Measurements from ENCODE around the gene KTI12. TPM values are rescaled to one million over a fixed set of nuclear protein-coding genes. Genes with fewer than 3 reads are reported as not detected.

Gene KTI12
- total and polyA plus RNA-seq, 2 donors (not counting 3 experiments of a cell fraction or from before 2014, with no cell fraction given), result 10.0 to 12.7 TPM

DNA sequence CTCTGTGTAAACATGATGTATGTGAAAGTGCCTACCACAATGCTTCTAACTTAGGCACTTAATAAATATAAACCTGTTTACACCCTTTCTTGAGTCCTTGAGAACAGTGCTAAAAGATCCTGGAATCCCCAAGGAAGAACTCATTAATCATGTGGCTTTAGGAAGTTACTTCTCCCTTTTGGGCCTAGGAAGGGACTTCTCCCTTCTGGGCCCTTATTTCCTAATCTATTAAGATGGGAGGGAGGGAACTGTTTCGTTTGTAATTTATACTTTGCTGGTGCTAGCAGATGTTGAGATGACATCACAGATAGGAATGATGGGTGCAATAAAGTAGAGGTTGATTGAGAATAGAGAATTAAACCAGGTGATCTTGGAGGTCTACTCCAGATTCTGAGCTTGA is 23.6 kb upstream of the KTI12 start:
- H3K27ac ChIP-seq (ENCODE audit: insufficient read depth, low read depth, low read length), result peak overlapping the region; percentile 59
- no peaks in the 10 kb centered on the region for H4K20me1 ChIP-seq (replicated peaks; ENCODE audit: control insufficient read depth, extremely low read depth, insufficient read depth, low read length)
- dilution Hi-C loops (cut with MboI; ENCODE audit: extremely low pct_ligation_motif_present, low sequenced_read_pairs) (no loop called here), intact Hi-C loops (cut with micrococcal nuclease) (loop anchor here (2.0 to 5.0 kb wide), 2 partner anchors 160 to 310 kb away; partner anchors contain the start of gene CC2D1B)
- no peaks in the 10 kb centered on the region for H3K27me3 ChIP-seq (ENCODE audit: control insufficient read depth in 2 of 2, insufficient read depth in 2 of 2, low read length in 2 of 2)
- DNase-seq (ENCODE audit: low read depth, low spot score) (no peak), FAIRE-seq (no peak)
- H3K4me3 ChIP-seq (replicated peaks in 1 of 3; ENCODE audit: insufficient read depth in 1 of 3, low read depth in 1 of 3, low read length in 3 of 3), result peak overlapping the region; percentile 62 to 92 (median 84)
- ChIA-PET POLR2A (no interaction called here), CTCF (no interaction called here)
- H3K4me2 ChIP-seq (ENCODE audit: insufficient read depth, low read length), result peak overlapping the region; percentile 98
- peaks cover 24% of the 10 kb centered on the region for H3K4me1 ChIP-seq (ENCODE audit: control insufficient read depth, extremely low read depth, insufficient read depth, low read length)
- no peaks in the 10 kb centered on the region for H3K9me1 ChIP-seq (replicated peaks; ENCODE audit: control insufficient read depth, extremely low read depth, insufficient read depth, low read length)
- peak overlapping the region; percentile 71 for H3K9ac ChIP-seq (replicated peaks; ENCODE audit: extremely low read depth, insufficient read depth, low read length)
- TF ChIP-seq POLR2A (IDR thresholded peaks at IDR 0.05; ENCODE audit: low read depth, low read length) (no peak), MYC (IDR thresholded peaks at IDR 0.05; ENCODE audit: low read depth, low read length) (no peak), JUN (IDR thresholded peaks at IDR 0.05; ENCODE audit: borderline replicate concordance, insufficient read depth, insufficient read length, low read depth) (no peak), MAX (IDR thresholded peaks at IDR 0.05; ENCODE audit: insufficient read depth, insufficient read length) (no peak), POLR2AphosphoS5 (IDR thresholded peaks at IDR 0.05; ENCODE audit: insufficient read depth, low read depth, low read length) (no peak), FOS (IDR thresholded peaks at IDR 0.05; ENCODE audit: borderline replicate concordance, insufficient read depth, low read length) (no peak), EZH2 (IDR thresholded peaks at IDR 0.05; ENCODE audit: borderline replicate concordance, low read depth, low read length, severe bottlenecking) (no peak), GATA2 (IDR thresholded peaks at IDR 0.05; ENCODE audit: insufficient read depth, insufficient read length, low read depth, low read length) (no peak)
- TF ChIP-seq, protein P1, sequence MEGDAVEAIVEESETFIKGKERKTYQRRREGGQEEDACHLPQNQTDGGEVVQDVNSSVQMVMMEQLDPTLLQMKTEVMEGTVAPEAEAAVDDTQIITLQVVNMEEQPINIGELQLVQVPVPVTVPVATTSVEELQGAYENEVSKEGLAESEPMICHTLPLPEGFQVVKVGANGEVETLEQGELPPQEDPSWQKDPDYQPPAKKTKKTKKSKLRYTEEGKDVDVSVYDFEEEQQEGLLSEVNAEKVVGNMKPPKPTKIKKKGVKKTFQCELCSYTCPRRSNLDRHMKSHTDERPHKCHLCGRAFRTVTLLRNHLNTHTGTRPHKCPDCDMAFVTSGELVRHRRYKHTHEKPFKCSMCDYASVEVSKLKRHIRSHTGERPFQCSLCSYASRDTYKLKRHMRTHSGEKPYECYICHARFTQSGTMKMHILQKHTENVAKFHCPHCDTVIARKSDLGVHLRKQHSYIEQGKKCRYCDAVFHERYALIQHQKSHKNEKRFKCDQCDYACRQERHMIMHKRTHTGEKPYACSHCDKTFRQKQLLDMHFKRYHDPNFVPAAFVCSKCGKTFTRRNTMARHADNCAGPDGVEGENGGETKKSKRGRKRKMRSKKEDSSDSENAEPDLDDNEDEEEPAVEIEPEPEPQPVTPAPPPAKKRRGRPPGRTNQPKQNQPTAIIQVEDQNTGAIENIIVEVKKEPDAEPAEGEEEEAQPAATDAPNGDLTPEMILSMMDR (IDR thresholded peaks at IDR 0.05; ENCODE audit: extremely low read depth in 1 of 2, insufficient read depth in 1 of 2, low read depth in 1 of 2, low read length in 2 of 2), result no peak
- H2AFZ ChIP-seq (ENCODE audit: low read depth, low read length), result no peak overlapping the region
- no TSS peak for BruUV-seq (replicated peaks)
- H3K9me3 ChIP-seq (replicated peaks; ENCODE audit: control insufficient read depth, insufficient read depth, low read length), result no peaks in the 10 kb centered on the region
- peaks cover 6 to 9% of the 10 kb centered on the region in 2 experiments for H3K36me3 ChIP-seq (ENCODE audit: control insufficient read depth in 2 of 2, extremely low read depth in 1 of 2, insufficient read depth in 2 of 2, low read length in 2 of 2)
- H3K79me2 ChIP-seq (ENCODE audit: control insufficient read depth, insufficient read depth, low read length), result peaks cover 51% of the 10 kb centered on the region
